ENCODE data around the gene DPEP3.

- TF ChIP-seq EP300 (IDR thresholded peaks at IDR 0.05; ENCODE audit: borderline replicate concordance in 1 of 2, control insufficient read depth in 1 of 2, low read depth in 2 of 2, low read length in 2 of 2), result no peak
- no peak for TF ChIP-seq SRF (IDR thresholded peaks at IDR 0.05; ENCODE audit: low read depth in 2 of 2, low read length in 2 of 2)
- TF ChIP-seq CTCF (IDR thresholded peaks at IDR 0.05 in 2 of 3, conservative IDR thresholded peaks at IDR 0.05 in 1 of 3; ENCODE audit: control insufficient read depth in 2 of 3, extremely low read depth in 1 of 3, insufficient read depth in 1 of 3, low read depth in 3 of 3, low read length in 3 of 3), result no peak
- TF ChIP-seq EGR1 (IDR thresholded peaks at IDR 0.05; ENCODE audit: borderline replicate concordance in 1 of 2, low read depth in 2 of 2, low read length in 2 of 2), result no peak
- TF ChIP-seq, protein P1, sequence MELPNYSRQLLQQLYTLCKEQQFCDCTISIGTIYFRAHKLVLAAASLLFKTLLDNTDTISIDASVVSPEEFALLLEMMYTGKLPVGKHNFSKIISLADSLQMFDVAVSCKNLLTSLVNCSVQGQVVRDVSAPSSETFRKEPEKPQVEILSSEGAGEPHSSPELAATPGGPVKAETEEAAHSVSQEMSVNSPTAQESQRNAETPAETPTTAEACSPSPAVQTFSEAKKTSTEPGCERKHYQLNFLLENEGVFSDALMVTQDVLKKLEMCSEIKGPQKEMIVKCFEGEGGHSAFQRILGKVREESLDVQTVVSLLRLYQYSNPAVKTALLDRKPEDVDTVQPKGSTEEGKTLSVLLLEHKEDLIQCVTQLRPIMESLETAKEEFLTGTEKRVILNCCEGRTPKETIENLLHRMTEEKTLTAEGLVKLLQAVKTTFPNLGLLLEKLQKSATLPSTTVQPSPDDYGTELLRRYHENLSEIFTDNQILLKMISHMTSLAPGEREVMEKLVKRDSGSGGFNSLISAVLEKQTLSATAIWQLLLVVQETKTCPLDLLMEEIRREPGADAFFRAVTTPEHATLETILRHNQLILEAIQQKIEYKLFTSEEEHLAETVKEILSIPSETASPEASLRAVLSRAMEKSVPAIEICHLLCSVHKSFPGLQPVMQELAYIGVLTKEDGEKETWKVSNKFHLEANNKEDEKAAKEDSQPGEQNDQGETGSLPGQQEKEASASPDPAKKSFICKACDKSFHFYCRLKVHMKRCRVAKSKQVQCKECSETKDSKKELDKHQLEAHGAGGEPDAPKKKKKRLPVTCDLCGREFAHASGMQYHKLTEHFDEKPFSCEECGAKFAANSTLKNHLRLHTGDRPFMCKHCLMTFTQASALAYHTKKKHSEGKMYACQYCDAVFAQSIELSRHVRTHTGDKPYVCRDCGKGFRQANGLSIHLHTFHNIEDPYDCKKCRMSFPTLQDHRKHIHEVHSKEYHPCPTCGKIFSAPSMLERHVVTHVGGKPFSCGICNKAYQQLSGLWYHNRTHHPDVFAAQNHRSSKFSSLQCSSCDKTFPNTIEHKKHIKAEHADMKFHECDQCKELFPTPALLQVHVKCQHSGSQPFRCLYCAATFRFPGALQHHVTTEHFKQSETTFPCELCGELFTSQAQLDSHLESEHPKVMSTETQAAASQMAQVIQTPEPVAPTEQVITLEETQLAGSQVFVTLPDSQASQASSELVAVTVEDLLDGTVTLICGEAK (IDR thresholded peaks at IDR 0.05; ENCODE audit: borderline replicate concordance), result no peak
- TF ChIP-seq, protein P2, sequence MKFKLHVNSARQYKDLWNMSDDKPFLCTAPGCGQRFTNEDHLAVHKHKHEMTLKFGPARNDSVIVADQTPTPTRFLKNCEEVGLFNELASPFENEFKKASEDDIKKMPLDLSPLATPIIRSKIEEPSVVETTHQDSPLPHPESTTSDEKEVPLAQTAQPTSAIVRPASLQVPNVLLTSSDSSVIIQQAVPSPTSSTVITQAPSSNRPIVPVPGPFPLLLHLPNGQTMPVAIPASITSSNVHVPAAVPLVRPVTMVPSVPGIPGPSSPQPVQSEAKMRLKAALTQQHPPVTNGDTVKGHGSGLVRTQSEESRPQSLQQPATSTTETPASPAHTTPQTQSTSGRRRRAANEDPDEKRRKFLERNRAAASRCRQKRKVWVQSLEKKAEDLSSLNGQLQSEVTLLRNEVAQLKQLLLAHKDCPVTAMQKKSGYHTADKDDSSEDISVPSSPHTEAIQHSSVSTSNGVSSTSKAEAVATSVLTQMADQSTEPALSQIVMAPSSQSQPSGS (IDR thresholded peaks at IDR 0.05; ENCODE audit: low read length), result no peak
- no peak for TF ChIP-seq RELA (IDR thresholded peaks at IDR 0.05; ENCODE audit: borderline replicate concordance, partially characterized antibody)
- no peak for TF ChIP-seq JUNB (IDR thresholded peaks at IDR 0.05)
- TF ChIP-seq, protein P3, sequence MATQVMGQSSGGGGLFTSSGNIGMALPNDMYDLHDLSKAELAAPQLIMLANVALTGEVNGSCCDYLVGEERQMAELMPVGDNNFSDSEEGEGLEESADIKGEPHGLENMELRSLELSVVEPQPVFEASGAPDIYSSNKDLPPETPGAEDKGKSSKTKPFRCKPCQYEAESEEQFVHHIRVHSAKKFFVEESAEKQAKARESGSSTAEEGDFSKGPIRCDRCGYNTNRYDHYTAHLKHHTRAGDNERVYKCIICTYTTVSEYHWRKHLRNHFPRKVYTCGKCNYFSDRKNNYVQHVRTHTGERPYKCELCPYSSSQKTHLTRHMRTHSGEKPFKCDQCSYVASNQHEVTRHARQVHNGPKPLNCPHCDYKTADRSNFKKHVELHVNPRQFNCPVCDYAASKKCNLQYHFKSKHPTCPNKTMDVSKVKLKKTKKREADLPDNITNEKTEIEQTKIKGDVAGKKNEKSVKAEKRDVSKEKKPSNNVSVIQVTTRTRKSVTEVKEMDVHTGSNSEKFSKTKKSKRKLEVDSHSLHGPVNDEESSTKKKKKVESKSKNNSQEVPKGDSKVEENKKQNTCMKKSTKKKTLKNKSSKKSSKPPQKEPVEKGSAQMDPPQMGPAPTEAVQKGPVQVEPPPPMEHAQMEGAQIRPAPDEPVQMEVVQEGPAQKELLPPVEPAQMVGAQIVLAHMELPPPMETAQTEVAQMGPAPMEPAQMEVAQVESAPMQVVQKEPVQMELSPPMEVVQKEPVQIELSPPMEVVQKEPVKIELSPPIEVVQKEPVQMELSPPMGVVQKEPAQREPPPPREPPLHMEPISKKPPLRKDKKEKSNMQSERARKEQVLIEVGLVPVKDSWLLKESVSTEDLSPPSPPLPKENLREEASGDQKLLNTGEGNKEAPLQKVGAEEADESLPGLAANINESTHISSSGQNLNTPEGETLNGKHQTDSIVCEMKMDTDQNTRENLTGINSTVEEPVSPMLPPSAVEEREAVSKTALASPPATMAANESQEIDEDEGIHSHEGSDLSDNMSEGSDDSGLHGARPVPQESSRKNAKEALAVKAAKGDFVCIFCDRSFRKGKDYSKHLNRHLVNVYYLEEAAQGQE (IDR thresholded peaks at IDR 0.05; ENCODE audit: low read depth, low read length), result no peak
- TF ChIP-seq NFIC (IDR thresholded peaks at IDR 0.05; ENCODE audit: low read depth, low read length), result no peak
- TF ChIP-seq MXI1 (IDR thresholded peaks at IDR 0.05; ENCODE audit: low read depth, low read length), result no peak
- no peak for TF ChIP-seq ZBTB33 (IDR thresholded peaks at IDR 0.05)
- TF ChIP-seq ZNF24 (IDR thresholded peaks at IDR 0.05), result no peak
These were observed 19.7 kb upstream of the DPEP3 start for GRCh38 chr16:67999985-68000384.

Data from GM12878 (cell line).